Osteoblast (primary cell): ENCODE data around the gene CD44. TPM values are rescaled to one million over a fixed set of nuclear protein-coding genes. Genes with fewer than 3 reads are reported as not detected.

Experiments used
- DNase-seq: peaks from one replicate; pipeline ENCODE4 v3.0.0; 2011; ENCODE audit warnings: low spot score, mixed read lengths; ENCODE audit not compliant: insufficient read length; ENCODE audit errors: missing footprints
- H2AFZ ChIP-seq: 2 replicates; pipeline ENCODE4 v1.6.0; 2011; ENCODE audit warnings: mild to moderate bottlenecking, low read length
- H3K27ac ChIP-seq: 2 replicates; pipeline ENCODE4 v1.5.1; 2011; ENCODE audit warnings: mild to moderate bottlenecking, low read depth, low read length, moderate library complexity
- H3K27me3 ChIP-seq: 2 replicates; pipeline ENCODE4 v1.6.0; 2012; ENCODE audit warnings: mild to moderate bottlenecking, control low read depth, inconsistent platforms, low read length, moderate library complexity; ENCODE audit not compliant: insufficient read depth
- H3K36me3 ChIP-seq: 2 replicates; pipeline ENCODE4 v1.5.1; 2011; ENCODE audit warnings: mild to moderate bottlenecking, low read length, control low read depth, moderate library complexity; ENCODE audit not compliant: insufficient read depth
- H3K4me1 ChIP-seq: 2 replicates; pipeline ENCODE4 v1.5.1; 2011; ENCODE audit warnings: mild to moderate bottlenecking, low read length, control low read depth, moderate library complexity; ENCODE audit not compliant: insufficient read depth
- H3K4me2 ChIP-seq: 2 replicates; pipeline ENCODE4 v1.6.0; 2011; ENCODE audit warnings: mild to moderate bottlenecking, low read length; ENCODE audit not compliant: insufficient read depth
- H3K4me3 ChIP-seq: fragments of 200-600 bp; sonication (generic); 3 replicates; pipeline ENCODE4 v1.5.1; 2012; ENCODE audit warnings: mild to moderate bottlenecking, low read length, inconsistent platforms; ENCODE audit not compliant: insufficient read depth
- H3K79me2 ChIP-seq: 2 replicates; pipeline ENCODE4 v1.6.0; 2012; ENCODE audit warnings: mild to moderate bottlenecking, low read length, control low read depth, inconsistent platforms; ENCODE audit not compliant: insufficient read depth
- H3K9me3 ChIP-seq: 2 replicates; pipeline ENCODE4 v1.5.1; 2011; ENCODE audit warnings: low read depth, low read length, control low read depth
- H4K20me1 ChIP-seq: 2 replicates; pipeline ENCODE4 v1.6.0; 2012; ENCODE audit warnings: mild to moderate bottlenecking, low read length, control low read depth; ENCODE audit not compliant: insufficient read depth
- total RNA-seq: library from RNA; depleted of rRNA; stranded (reverse); fragments of >200 nt; gene quantifications from 2 replicates; pipeline ENCODE4 v1.2.3, GENCODE V29; 2012
- TF ChIP-seq, protein P1 (sequence below): IDR thresholded peaks from 2 replicates; pipeline ENCODE4 v1.5.1; 2011; ENCODE audit warnings: mild to moderate bottlenecking, low read depth, low read length, moderate library complexity; ENCODE audit errors: extremely low read depth

Gene CD44
- total RNA-seq, 1 donor: 238 TPM

DNA sequence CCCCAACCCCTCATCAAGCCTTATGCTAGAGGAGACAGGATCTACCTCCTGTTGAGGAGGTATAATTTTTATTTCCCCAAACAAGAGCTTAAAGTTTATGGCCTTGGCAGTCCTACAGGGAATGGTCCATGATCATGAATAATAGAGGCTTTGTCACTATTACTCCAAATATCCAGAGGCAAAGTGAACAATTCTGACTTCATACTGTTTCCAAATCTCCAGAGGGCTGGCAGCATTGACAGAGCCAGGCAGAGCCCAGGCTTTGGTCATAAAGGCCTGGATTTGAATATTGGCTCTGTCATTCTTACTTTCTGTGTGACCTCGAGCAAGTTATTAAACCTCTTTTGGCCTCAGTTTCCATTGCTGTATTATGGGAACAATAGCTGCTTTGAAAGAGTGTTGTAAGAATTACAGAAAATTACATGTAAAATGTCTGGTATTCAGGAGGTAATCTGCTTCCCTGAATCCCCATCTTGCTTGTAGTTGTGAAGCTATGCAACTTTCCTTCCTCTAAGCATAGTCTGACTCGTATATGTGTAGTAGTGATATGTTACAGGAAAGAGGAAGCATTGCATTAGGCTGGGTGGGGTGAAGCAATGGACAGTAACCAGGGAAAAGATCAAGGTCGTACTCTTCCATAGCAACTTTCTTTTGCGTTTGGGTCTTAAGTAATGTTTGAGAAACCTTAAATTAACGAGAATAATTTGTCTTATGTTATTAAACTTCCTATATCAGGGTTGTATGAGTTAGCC, 88.8 kb downstream of the CD44 start:
- H3K36me3 ChIP-seq: peaks cover 86% of the 10 kb centered on the region
- H3K9me3 ChIP-seq: no peaks in the 10 kb centered on the region
- DNase-seq: no peak
- TF ChIP-seq, protein P1, sequence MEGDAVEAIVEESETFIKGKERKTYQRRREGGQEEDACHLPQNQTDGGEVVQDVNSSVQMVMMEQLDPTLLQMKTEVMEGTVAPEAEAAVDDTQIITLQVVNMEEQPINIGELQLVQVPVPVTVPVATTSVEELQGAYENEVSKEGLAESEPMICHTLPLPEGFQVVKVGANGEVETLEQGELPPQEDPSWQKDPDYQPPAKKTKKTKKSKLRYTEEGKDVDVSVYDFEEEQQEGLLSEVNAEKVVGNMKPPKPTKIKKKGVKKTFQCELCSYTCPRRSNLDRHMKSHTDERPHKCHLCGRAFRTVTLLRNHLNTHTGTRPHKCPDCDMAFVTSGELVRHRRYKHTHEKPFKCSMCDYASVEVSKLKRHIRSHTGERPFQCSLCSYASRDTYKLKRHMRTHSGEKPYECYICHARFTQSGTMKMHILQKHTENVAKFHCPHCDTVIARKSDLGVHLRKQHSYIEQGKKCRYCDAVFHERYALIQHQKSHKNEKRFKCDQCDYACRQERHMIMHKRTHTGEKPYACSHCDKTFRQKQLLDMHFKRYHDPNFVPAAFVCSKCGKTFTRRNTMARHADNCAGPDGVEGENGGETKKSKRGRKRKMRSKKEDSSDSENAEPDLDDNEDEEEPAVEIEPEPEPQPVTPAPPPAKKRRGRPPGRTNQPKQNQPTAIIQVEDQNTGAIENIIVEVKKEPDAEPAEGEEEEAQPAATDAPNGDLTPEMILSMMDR: no peak
- H3K4me3 ChIP-seq: no peak overlapping the region
- H3K4me2 ChIP-seq: no peak overlapping the region
- no peaks in the 10 kb centered on the region for H3K79me2 ChIP-seq
- no peaks in the 10 kb centered on the region for H3K4me1 ChIP-seq
- H3K27ac ChIP-seq: no peak overlapping the region
- no peaks in the 10 kb centered on the region for H3K27me3 ChIP-seq
- H2AFZ ChIP-seq: no peak overlapping the region
- H4K20me1 ChIP-seq: no peaks in the 10 kb centered on the region

DNA sequence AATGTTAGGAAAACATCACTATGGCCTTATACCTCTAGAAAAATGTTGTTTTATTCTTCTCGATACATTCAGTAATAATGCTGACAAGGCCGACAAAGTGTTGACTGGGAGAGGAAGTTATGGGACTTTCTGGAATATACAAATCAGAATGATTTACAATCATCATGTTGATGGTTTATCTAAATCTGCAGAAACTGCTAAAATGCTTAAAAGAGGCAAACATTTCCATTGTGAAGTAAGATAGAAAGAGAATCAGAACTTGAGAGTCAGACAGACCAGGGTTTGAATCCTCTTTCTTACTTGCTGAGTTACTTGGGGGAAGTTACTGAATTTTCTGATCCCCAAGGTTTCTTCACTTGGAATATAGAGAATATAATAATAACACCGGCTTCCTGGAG, 89.4 kb downstream of the CD44 start:
- TF ChIP-seq, protein P1: no peak
- Histone ChIP-seq H3K79me2 (no peaks in the 10 kb centered on the region), H3K4me1 (no peaks in the 10 kb centered on the region), H3K36me3 (peaks cover 80% of the 10 kb centered on the region), H2AFZ (no peak overlapping the region), H3K27me3 (no peaks in the 10 kb centered on the region), H3K4me2 (no peak overlapping the region), H3K9me3 (no peaks in the 10 kb centered on the region), H3K4me3 (no peak overlapping the region), H4K20me1 (no peaks in the 10 kb centered on the region), H3K27ac (no peak overlapping the region)
- DNase-seq: no peak

DNA sequence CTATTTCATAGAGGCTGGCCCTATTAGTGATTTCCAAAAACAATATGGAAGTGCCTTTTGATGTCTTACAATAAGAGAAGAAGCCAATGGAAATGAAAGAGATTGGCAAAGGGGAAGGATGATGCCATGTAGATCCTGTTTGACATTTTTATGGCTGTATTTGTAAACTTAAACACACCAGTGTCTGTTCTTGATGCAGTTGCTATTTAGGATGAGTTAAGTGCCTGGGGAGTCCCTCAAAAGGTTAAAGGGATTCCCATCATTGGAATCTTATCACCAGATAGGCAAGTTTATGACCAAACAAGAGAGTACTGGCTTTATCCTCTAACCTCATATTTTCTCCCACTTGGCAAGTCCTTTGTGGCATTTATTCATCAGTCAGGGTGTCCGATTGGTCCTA, 91.4 kb downstream of the CD44 start:
- Histone ChIP-seq H3K36me3 (peaks cover 59% of the 10 kb centered on the region), H3K27me3 (no peaks in the 10 kb centered on the region), H4K20me1 (no peaks in the 10 kb centered on the region), H3K27ac (no peak overlapping the region), H3K4me1 (no peaks in the 10 kb centered on the region), H3K4me3 (no peak overlapping the region), H3K4me2 (no peak overlapping the region), H2AFZ (no peak overlapping the region), H3K79me2 (no peaks in the 10 kb centered on the region), H3K9me3 (no peaks in the 10 kb centered on the region)
- TF ChIP-seq, protein P1: no peak
- no peak for DNase-seq

DNA sequence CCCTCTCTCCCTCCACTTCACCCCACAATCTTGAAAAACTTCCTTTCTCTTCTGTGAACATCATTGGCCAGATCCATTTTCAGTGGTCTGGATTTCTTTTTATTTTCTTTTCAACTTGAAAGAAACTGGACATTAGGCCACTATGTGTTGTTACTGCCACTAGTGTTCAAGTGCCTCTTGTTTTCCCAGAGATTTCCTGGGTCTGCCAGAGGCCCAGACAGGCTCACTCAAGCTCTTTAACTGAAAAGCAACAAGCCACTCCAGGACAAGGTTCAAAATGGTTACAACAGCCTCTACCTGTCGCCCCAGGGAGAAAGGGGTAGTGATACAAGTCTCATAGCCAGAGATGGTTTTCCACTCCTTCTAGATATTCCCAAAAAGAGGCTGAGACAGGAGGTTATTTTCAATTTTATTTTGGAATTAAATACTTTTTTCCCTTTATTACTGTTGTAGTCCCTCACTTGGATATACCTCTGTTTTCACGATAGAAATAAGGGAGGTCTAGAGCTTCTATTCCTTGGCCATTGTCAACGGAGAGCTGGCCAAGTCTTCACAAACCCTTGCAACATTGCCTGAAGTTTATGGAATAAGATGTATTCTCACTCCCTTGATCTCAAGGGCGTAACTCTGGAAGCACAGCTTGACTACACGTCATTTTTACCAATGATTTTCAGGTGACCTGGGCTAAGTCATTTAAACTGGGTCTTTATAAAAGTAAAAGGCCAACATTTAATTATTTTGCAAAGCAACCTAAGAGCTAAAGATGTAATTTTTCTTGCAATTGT, 92.3 kb downstream of the CD44 start:
- H3K27ac ChIP-seq: no peak overlapping the region
- peaks cover 2% of the 10 kb centered on the region for H3K4me1 ChIP-seq
- H3K4me3 ChIP-seq: no peak overlapping the region
- no peaks in the 10 kb centered on the region for H3K9me3 ChIP-seq
- H3K27me3 ChIP-seq: no peaks in the 10 kb centered on the region
- no peaks in the 10 kb centered on the region for H3K79me2 ChIP-seq
- no peak overlapping the region for H3K4me2 ChIP-seq
- no peaks in the 10 kb centered on the region for H4K20me1 ChIP-seq
- H3K36me3 ChIP-seq: peaks cover 53% of the 10 kb centered on the region
- H2AFZ ChIP-seq: no peak overlapping the region
- TF ChIP-seq, protein P1: no peak
- DNase-seq: no peak
